Ammon's horn (tissue), 1 donor: ENCODE measurements around the gene STK25.
"Not testable (repeated sequence)": the region's sequence is repeated elsewhere in the genome, so short reads cannot be mapped to it uniquely, and the experiment has no call there.

Source experiments
- DNase-seq: peaks from one replicate; pipeline ENCODE4 v3.0.0-alpha.2; 2016; ENCODE audit warnings: low spot score

STK25 gene

DNA sequence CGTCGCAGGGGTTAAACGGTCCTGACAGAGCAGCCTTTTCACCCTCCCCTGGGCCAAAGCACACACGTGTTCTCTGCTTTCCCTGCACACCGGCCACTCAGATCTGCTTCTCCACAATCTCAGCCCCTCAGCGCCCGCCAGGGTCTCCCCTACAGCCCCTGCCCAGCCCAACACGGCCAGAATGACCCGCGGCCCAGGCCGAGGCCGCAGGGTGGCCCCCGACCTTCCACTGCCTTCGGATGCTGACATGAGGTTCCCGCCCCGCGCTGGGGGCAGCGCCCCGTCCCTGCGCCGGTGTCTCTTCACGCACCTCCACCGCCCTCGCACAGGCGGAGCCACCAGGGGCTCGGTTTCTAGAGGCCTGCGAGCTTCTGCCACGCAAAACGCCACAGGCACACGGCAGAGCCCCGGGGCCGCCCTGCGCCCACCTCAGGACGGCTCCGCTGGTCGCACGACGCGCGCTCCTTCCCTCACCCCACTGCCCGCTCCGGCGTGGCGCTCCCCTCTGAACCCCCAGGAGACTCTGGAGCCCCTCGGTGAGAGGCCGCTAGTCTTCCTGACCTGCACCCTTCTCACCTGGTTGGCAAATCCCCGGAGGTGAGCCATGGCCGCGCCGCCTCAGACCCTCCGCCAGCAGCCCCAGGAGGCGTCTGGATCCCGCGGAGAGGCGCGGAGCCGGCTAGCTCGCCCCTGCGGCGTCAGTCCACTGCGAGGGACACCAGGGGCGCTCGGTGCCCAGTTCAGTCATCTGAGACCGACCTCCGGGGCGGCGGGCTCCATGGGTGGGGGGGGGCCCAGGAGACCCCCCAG, 749 bp downstream of the STK25 start:
- no peak for DNase-seq

DNA sequence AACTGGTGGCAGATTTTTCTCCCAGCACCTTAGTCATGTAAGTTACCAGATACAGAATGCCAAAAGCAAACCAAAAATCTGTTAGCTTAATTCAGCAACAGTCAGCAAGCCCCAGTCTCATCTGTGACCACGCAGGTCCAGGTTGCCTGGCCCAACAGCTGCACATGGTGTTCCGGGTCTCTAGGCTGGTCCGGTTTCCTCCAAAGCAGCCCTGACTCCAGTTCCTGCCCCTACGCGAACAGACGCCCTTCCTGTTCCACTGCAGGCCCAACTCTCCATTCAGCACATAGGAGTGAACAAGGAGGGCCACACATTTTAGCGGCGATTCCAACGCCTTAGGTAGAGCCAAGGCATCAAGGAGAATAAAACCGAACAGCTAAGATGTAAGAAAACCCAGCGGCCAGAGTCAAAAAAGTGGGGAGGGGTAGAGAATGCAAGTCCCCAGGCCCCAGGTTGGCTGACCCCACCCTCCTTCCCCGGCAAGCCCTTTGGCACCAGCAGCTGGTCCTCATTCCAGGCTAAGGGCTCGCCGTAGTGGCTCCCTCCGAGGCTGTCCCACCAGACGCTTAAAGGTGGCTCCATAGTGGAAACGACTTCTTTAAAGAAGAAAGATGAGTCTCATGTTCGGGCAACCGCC, 1.5 kb downstream of the STK25 start:
- DNase-seq = no peak

- not testable (repeated sequence) for DNase-seq
Measured at GRCh38 chr2:241506317-241506716, 2.1 kb downstream of the STK25 start.

DNA sequence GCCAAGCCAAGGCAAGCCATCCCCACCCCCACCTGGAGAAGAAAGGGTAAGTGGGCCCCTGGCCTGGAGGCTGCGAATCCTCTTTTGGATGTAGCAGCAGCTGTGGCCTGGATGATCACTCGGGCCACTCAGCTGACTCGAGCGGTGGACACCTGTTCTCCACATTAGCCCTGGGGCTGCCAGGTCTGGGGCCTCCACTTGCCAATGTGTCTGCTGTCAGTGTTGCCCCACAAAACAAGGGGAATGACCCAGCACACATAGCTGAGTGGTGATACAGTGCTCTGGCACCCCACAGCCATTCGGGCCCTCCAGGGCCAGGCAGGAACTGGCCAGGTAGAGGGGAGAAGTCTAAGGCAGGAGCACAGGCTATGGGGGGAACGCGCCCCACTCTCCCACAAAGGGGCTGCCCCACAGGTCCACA, 2.6 kb downstream of the STK25 start:
- DNase-seq = no peak

DNA sequence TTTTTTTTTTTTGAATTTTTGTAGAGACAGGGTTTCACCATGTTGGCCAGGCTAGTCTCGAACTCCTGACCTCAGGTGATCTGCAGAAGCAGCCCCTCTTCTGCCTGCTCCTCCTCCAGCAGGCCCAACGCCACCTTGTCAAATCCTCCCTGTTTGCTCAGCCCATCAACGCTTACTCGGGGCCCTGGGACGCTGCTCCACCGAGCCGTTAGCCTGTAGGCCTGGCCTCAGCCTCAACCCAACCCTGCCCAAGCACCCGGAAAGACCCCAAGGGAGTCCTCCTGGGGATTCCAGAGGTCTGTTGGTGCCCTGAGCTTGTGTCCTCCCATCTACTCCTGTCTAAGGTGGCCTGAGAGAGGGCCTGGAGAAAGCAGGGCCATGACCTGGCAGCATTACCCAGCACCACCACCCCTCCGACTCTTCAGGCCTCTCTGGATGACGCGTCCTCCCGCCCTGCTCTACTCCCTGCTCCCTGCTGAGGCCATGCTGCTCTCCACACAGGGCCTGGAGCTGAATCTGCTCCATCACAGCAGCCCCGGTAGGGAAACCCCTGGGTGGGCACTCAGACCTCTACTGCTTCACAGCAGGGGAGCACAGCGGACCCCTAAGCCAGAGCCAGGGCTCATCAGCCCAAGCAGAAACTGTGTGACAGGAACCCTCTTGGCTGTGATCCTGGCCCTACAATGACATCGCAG, 3.2 kb downstream of the STK25 start:
- DNase-seq = no peak

DNA sequence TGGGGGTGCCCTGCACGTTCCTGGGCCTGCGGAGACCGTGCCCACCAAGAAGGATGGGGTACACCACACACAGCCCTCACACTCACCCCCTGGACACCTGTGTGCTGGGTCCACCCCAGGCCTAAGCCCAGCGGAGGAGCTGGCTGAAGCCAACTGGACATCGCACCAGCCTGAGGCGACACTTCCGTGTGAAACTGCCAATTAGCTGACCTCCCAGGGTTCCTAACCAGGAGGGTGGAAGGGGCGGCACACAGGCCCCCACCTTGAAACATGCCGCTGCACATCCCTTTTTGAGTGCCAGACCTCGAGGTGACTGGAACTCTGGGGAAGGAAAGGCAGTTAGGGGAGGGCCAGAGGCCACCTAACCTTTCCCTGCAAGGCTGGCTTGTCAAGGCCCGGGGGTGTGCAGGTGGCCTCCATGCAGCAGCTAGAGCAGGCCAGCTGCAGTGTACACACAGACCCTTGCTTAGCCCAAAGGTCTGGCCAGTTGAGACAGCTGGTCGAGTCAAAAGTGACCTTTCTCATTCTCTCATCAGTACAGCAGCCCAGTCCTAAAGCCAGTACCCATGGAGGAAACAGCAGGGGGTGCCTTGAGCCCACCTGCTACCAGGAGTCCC, 4.5 kb downstream of the STK25 start:
- DNase-seq = no peak

DNA sequence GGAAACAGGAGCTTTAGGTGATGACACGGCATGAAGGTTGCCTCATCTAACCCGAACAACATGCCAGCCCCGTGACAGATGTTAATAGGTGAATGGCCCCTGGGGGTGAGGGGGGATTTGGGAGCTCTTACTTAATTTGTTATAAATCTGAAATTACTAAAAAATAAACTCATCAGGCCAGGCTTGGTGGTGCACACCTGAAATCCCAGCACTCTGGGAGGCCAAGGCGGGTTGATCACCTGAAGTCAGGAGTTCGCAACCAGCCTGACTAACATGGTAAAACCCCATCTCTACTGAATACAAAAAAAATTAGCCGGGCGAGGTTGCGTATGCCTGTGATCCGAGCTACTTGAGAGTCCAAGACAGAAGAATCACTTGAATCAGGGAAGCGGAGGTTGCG, 6.1 kb downstream of the STK25 start:
- DNase-seq = no peak

GRCh38 chr2:241501551-241501950, 6.8 kb downstream of the STK25 start:
- no peak for DNase-seq

DNA sequence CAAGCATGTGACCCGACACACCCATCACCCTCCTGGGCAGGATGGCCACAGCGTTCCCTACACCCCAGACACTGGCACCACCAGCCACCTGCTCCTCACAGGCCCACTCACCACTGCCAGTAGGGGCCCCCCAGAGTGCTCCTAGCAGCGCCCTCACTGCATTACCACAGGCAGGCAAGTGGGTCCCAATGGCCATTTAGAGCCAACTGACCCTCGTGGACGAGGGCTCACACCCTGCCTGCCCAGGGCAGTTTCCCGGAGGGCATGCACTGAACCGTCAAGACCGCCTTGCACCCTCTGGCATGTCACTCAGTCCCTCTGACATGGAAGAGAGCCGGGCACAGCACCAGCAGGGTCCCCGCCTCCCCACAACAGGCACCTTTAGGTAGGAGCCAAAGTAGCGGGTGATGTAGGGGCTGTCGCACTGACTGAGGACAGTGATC, 7.3 kb downstream of the STK25 start:
- DNase-seq = no peak

DNA sequence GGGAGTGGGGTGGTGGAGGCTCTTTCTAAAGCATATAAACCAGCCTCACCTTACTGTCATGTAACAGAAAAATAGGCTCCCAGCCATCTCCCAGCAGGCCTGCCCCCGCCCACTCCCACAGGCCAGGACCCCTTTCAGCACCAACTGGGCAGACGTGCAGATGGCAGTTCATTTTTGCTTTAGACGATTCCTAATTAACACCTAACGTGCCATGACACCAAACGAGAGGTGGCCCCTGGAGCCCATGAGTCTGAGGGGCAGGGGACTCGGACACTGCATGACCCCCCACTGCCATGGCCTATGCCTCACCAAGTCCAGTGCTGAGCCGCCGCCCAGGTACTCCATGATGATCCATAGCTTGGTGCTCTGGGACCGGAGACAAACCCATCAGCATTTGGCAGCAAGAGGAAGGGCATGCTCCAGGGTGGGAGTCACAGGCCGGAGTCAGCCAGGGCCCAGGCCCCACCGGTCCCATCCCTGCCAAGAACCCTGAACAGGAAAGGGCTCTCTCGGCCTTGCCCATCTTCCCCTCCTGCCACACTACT, 7.9 kb downstream of the STK25 start:
- no peak for DNase-seq

DNA sequence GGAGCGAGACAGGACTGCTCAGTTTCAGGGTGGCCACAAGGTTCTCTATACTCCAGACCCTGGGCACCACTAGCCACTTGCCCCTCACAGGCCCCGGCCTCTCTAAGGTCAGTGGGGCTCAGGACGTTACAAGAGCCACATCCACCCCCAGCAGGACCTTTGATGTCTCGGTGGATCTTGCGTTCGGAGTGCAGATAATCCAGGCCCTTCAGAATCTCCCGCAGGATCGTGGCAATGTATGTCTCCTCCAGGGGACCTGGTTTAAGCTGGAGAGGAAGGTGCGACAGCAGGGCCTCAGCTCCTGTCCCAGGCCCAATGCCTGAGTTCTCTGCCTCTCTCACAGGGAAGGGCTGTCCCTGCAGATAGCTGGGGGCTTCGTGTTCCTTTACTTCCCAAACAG, 8.4 kb downstream of the STK25 start:
- DNase-seq = no peak

GRCh38 chr2:241499146-241499965, 9.0 kb downstream of the STK25 start:
- DNase-seq = no peak

DNA sequence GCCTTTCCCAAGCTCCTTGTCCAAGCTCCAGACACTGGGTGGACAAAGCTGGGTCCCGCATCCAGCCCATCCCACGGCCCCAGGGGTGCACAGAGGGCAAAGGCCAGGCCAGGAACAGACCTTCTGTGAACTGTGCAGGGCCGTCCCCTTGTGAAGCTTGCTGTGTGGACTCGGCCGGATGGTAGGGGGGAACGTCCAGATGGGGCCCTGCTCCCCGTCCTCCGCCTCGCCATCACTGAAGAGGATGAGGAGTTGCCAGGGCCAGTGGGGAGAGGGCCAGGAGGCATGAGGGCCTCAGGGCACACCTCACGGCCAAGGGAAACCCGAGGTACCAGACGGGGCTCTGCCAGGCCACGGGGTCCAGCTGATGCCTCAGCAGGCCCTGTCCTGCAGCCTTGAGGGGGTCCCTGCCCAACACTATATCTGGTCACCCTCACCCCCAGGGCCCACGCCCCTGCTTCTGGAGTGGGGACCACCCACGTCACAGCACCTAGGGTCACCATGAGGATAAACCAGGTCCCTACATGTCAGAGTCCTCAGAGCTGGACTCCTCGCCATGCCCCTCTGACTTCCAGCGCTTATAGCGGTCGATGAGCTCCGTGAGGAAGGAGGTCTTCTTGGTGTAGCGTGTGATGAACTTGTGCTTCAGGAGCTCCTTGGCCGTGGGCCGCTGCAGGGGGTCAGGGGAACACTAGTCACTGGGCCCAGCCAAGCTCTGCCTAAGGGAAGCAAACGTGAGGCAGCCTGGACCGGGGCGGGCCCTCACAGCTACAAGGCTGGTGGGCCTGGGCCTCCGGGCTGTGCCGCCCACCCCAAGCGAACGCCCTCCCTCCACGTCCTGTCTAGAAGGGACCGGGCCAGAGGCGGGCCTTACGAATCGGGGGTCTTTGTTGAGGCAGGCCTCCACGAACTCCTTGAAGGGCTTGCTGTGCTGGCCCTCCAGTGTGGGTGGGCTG, 10.0 kb downstream of the STK25 start:
- no peak for DNase-seq

DNA sequence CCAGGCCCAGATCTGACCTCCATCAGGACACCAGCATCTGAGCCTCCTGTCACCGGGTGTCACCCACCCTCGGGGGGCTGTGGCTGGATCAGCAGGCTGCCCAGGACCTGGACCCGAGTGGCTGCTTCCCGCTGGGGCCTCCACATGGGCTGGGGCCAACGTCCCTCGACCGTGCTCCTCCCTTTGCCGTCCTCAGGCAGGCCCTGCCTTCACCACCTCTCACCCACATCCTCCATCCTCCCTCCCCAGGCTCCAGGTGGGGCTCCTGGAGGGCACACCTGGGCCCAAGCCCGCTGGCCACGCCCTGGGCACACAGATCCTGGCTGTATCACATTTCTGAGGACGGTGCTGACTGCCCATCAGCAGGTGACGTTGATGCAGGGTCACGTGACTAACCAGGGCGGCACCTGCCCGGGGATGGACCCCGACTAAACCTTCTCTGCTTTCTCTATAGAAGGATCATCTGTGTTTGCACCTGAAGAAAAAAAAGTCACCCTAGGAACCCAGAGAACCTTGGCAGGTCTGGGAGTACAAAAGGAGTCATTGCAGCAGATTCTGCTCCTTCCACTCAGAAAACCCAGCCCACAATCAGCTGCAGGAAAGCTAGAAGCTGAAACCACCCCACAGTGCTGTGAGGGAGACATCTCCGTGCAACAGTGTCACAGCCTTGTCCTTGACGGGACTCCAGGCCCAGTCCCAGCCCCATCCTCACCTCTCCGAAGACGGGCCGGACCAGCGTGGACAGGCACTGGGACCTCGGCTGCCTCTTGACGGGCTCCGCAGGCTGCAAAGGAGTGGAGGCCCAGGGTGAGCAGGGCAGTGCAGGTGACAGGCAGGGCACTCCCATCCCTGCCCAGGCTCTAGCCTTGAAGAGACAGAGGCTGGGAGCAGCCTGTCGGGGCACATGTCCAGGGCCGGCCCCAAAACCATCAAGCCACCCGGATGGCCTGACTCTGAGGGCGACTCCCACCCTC, 11.2 kb downstream of the STK25 start:
- DNase-seq = no peak

DNA sequence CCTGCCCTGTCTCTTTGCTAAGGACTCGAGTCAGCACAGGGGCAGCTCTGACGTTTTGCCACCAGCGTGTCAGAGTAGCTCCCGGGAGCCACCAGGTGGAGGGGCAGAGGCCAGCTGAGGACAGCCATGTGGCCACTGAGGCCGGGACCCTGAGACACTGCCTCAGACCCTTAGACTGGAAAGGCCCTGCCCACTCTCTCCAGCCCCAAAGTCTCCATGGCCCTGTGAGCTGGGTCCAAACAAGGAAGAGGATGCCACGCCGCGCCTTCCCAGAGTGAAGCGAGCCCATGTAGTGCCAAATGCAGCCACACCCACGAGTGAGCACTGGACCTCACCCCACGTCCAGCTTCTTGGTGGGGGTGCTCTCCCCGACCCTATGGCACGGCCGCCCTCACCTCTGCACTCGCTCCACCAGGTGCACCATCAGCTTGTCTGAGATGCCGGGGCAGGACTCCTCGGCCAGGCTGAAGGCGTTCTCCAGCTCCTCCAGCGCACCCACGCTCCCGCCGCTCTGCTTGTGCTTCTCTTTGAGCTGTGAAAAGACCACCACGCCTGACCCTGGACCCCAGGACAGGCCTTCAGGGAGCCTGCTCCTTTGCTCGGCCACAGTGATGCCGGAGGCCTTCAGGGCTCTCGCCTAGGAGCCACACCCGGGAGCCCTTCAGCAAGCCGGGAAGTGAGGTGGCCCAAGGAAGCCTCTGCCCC, 12.2 kb downstream of the STK25 start:
- no peak for DNase-seq

DNA sequence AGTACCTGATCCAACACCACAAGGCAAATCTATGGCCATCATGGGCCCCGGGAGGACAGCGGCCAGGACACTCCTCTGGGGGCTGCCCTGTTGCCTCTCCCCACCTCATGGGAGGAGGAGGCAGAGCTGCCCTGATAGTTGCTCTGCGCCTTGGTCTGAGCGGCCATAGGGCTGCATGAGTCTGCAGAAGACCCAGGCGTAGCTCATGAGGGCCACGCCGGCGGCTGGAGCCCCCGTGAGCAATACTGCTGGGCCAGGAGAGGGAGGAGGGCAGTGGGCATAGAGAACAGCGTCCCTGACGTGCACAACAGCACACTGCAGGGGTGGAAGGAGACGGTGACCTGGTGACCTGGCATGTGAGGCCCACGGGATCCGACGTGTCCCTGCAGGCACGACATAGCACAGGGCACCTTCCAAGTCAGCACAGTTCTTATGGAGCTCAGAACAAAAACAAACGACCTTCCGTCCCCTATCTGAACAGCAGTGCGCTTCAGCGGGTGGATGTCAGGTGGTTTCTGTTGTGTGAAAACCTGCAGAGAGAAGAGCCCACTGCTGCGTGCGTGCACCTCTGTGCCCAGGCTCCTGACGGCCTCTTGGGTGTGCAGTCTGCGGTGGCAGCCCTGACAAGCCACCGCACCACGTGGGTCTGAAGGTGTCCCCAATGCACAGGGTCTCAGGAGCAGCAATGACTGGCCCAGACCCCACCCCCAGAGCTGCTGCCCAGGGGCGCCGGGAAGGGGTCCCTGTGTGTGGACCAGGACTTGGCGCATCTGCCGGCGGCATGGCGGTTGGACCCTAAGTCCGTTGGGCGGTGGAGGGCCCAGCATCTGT, 13.0 kb downstream of the STK25 start:
- DNase-seq = no peak

DNA sequence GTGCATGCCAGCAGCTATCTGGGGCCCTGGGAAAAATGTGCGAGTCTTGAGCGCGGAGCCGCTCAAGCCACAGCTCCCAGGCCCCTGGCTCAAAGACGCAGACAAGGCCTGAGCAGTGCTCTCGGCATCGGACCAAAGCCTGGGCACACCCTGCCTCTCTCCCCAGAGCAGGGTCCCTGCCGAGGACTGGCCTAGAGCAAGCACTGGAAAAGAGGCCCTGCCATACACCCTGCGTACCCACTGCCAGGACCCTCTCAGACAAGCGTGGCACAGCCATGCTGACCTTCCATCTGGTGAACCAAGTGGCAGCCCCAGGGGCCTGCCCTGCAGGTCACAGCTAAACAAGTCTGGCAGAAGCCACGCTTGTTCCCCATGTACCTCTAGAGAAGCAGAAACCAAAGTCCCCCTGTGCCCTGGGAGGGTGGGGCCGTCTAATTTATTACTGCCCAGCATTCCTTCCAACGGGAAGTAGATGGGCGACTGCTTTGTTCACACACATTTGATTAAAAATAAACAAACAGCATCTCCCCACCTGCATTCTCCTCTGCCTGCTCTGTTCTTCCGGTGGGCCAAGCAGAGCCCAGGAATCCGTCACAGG, 14.0 kb downstream of the STK25 start:
- DNase-seq = no peak
